DMS53 (cell line): ENCODE results near the gene MGST2.

ENCODE experiments used
- DNase-seq: peaks from one replicate; lab custom pipeline; 2025; lab: John Stamatoyannopoulos, UW

MGST2 gene

GRCh38 chr4:139704915-139705485 lies 39.4 kb downstream of the MGST2 start:
- peak; percentile 49 for DNase-seq

GRCh38 chr4:139709660-139710059 lies 44.0 kb downstream of the MGST2 start:
- peak; percentile 8 for DNase-seq

- no peak for DNase-seq
These were observed 44.5 kb downstream of the MGST2 start for GRCh38 chr4:139710073-139710472.

- no peak for DNase-seq
These were observed 45.8 kb downstream of the MGST2 start for GRCh38 chr4:139711461-139711860.

GRCh38 chr4:139712882-139713281 lies 47.3 kb downstream of the MGST2 start:
- DNase-seq, result no peak

GRCh38 chr4:139715746-139716391 lies 50.2 kb downstream of the MGST2 start:
- no peak for DNase-seq

GRCh38 chr4:139718358-139718757 lies 52.7 kb downstream of the MGST2 start:
- no peak for DNase-seq

- DNase-seq, result no peak
These were observed 53.2 kb downstream of the MGST2 start for GRCh38 chr4:139718833-139719232.

GRCh38 chr4:139719381-139720101 lies 53.9 kb downstream of the MGST2 start:
- DNase-seq, result no peak

- DNase-seq, result no peak
These were observed 55.2 kb downstream of the MGST2 start for GRCh38 chr4:139720806-139721205.

- no peak for DNase-seq
These were observed 56.2 kb downstream of the MGST2 start for GRCh38 chr4:139721789-139722188.

- DNase-seq, result no peak
These were observed 59.6 kb downstream of the MGST2 start for GRCh38 chr4:139725236-139725635.

- no peak for DNase-seq
These were observed 61.0 kb downstream of the MGST2 start for GRCh38 chr4:139726615-139727014.

GRCh38 chr4:139728146-139728545 lies 62.5 kb downstream of the MGST2 start:
- DNase-seq, result peak; percentile 15

GRCh38 chr4:139728840-139729239 lies 63.2 kb downstream of the MGST2 start:
- DNase-seq, result peak; percentile 95

GRCh38 chr4:139732991-139733570 lies 67.5 kb downstream of the MGST2 start:
- no peak for DNase-seq

GRCh38 chr4:139734201-139734874 lies 68.7 kb downstream of the MGST2 start:
- DNase-seq, result peak; percentile 39

GRCh38 chr4:139734875-139735380 lies 69.3 kb downstream of the MGST2 start:
- peak; percentile 97 for DNase-seq

GRCh38 chr4:139735381-139736273 lies 70.0 kb downstream of the MGST2 start:
- peak; percentile 17 for DNase-seq

- no peak for DNase-seq
These were observed 70.6 kb downstream of the MGST2 start for GRCh38 chr4:139736274-139736660.

- DNase-seq, result no peak
These were observed 71.0 kb downstream of the MGST2 start for GRCh38 chr4:139736661-139737060.
